ENCODE data around the gene SLC25A40.
"Not testable (repeated sequence)": the region's sequence is repeated elsewhere in the genome, so short reads cannot be mapped to it uniquely, and the experiment has no call there.

SLC25A40 gene, protein sequence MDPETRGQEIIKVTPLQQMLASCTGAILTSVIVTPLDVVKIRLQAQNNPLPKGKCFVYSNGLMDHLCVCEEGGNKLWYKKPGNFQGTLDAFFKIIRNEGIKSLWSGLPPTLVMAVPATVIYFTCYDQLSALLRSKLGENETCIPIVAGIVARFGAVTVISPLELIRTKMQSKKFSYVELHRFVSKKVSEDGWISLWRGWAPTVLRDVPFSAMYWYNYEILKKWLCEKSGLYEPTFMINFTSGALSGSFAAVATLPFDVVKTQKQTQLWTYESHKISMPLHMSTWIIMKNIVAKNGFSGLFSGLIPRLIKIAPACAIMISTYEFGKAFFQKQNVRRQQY

DNA sequence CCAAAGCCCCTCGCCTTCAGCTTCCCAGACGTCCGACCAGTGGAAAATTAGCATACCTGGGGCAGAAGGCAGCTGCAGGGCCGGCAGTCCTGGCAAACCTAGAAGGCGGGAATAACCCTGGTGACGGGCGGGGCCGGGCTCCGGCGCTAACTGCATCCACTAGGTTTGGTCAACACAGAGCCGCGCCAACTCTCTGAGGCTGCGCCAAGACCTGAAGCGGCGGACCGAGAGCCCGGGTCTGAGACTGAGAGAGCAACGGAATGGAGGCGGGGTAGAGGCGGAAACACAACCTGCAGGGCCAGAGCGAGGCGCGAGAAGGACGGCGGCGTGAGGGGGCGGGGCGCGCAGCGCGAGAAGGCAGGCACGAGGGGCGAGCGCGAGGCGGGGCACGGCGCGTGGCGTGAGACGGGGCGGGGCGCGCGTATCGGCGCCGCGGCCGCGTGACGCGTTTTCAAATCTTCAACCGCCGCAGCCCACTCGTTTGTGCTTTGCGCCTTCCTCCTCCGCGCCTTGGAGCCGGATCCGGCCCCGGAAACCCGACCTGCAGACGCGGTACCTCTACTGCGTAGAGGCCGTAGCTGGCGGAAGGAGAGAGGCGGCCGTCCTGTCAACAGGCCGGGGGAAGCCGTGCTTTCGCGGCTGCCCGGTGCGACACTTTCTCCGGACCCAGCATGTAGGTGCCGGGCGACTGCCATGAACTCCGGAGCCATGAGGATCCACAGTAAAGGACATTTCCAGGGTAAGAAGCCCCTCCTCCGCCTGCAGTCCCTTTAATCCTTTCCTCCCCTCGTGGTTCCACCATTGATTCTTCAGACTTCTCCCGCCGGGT is at the start of gene SLC25A40, which contains the start of gene DBF4:
SLC25A40 (minus strand) TSS at position 321 of the 829 bp plus-strand sequence. CDS start 17,633 bp downstream, outside the sequence.
DBF4 (plus strand) TSS at position 454 of the 829 bp plus-strand sequence; CDS start at position 694, 240 bp downstream.
- DNase-seq = peak; percentile 85 to 93

DNA sequence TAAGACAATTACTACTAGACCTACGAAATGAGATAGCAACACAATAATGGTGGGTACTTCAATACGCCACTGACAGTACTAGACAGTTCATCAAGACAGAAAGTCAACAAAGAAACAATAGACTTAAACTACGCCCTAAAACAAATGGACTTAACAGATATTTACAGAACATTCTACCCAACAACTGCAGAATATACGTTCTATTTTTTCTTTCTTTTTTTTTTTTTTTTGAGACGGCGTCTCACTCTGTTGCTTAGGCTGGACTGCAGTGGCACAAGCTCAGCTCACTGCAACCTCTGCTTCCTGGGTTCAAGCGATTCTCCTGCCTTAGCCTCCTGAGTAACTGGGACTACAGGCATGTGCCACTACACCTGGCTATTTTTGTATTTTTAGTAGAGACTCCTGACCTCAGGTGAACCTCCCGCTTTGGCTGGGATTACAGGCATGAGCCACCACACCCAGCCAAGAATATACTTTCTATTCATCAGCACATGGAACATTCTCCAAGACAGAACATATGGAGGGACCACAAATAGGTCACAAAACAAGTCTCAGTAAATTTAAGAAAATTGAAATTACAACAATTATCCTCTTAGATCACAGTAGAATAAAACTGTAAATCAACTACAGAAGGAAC is 46.7 kb upstream of the SLC25A40 start:
- DNase-seq = not testable (repeated sequence)

DNA sequence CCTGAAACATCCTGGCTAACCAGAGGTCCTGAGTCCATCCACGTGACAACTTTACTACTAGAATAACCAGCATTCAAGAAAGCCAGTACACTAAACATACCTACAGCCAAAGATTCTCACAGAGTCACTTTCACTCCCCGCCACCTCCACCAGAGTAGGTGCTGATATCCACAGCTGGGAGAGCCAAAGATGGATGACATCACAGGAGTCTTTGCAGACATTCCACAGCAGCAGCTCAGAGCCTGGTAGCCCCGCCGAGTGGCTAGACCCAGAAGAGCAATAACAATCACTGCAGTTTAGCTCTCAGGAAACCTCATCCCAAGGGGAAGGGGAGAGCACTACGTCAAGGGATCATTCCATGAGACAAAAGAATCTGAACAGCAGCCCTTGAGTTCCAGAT is 44.4 kb upstream of the SLC25A40 start:
- DNase-seq = no peak

DNA sequence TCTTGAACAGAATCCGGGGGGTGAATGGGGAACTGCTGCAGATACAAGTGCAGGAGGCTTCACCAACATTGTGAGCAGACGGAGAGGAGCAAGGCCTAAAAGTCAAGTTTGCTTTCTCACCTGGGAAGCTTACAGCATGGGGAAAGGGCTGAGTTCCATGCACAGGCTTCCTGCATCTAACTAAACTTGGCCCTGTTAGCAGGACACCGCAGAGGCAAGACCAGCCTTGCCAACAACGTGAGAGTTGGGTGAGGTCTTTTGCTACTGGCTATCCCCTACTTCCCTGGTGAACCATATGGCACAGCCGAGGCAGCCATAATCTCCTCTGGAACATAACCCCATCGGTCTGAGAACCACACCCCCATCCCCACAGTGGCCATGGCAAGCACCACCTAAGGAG is 43.7 kb upstream of the SLC25A40 start:
- DNase-seq = no peak

DNA sequence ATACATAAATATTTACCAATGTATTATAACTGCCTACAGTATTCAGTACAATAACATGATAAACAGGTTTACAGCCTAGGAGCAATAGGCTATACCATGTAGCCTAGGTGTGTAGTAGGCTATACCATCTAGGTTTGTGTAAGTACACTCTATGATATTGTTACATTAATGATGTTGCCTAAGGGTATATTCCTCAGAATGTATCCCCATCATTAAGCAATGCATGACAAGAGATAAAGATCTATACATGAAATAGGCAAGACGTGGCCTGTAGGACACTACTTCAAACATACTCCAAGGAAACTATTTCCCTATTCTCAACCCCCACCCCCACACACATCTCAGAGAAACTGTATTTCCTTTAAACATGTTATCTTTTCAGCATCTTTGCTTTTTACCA is 42.6 kb upstream of the SLC25A40 start:
- DNase-seq = no peak

DNA sequence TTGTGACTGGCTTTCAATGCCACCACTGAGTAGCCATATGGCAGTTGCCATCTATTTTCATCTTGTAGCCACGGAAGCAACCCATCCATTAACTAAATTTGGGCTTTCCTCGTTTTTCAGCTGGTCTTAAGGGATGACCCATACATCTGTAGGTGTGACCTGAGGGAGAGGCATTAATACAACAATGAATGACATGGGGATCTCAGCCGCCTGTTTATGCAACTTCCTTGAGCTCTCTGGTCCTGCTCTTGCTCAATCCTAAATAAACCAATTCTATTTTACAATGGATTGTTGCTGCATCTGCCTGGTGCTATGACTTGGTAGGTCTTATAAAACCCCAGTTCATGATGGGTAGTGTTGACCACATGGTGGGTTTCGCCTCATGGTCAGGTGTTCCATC is 36.0 kb upstream of the SLC25A40 start:
- DNase-seq = no peak

DNA sequence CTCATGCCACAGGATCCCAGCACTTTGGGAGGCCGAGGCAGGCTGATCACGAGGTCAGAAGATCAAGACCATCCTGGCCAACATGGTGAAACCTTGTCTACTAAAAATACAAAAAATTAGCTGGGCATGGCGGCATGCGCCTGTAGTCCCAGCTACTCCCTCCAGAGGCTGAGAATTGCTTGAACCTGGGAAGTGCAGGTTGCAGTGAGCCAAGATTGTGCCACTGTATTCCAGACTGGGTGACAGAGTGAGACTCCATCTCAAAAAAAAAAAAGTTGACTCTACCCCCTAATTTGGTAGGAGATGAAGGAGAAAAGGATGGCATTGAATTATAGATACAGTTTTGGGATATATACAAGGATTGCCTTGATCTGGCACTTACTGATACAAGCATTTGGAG is 32.7 kb upstream of the SLC25A40 start:
- not testable (repeated sequence) for DNase-seq

DNA sequence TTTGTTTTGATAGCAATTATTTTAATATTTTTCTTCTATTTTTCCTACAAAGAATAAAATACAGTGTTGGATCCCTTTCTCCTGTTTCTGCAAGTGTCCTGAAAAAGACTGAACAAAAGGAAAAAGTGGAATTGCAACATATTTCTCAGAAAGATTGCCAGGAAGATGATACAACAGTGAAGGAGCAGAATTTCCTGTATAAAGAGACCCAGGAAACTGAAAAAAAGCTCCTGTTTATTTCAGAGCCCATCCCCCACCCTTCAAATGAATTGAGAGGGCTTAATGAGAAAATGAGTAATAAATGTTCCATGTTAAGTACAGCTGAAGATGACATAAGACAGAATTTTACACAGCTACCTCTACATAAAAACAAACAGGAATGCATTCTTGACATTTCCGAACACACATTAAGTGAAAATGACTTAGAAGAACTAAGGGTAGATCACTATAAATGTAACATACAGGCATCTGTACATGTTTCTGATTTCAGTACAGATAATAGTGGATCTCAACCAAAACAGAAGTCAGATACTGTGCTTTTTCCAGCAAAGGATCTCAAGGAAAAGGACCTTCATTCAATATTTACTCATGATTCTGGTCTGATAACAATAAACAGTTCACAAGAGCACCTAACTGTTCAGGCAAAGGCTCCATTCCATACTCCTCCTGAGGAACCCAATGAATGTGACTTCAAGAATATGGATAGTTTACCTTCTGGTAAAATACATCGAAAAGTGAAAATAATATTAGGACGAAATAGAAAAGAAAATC is 31.2 kb upstream of the SLC25A40 start:
- DNase-seq = not testable (repeated sequence)

DNA sequence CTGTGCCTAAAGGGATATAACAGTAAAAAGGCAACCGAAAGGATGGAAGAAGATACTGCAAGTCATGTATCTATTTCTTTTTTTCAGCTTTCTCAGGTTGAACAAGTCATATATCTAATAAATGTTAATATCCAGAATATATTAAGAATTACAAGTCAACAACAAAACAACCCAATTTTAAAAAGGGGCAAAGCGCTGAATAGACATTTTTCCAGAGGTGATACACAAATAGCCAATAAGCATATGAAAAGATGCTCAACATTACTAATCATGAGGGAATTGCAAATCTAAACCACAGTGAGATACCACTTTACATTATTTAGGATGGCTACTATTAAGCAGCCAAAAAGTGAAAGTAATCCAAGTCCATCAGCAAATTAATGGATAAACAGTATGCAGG is 23.1 kb upstream of the SLC25A40 start:
- no peak for DNase-seq

DNA sequence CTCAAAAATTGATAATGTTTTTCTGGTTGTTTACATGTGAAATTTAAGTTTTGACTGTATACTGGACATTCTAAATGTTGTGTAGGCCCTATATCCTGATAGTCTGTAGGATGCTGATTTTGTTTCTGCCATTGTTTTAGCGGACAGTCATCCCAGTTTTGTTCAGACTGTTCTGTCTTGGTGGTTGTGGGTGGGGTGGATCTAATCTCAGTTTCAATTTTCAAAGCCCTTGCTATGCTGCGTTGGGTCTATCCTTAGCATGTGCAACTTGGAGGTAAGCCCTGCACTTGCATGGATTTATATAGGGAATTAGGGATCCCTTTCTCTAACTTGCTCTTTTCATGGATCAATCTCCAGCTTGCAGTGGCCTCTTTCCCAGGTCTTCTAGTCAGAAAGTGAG is 19.2 kb upstream of the SLC25A40 start:
- no peak for DNase-seq

DNA sequence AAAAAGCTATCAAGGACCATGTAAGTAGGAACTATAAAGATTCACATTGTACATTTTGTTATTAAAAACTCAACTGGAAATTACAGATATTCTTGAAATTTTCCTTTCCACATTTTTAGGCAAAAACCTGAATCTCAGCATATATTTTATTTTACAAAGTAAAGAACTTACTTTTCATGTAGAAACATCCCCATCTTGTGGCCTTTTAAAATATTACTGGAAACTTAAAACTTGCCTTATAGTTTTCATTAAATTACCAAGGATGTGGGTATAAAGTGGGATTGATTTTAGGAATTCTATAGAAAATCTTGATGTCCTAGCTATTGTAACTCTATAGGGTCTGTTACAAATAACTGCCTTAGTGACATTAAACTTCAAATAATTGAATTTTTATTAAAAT is 10.7 kb upstream of the SLC25A40 start:
- peak in 1 of 2 experiments; percentile 37 for DNase-seq

DNA sequence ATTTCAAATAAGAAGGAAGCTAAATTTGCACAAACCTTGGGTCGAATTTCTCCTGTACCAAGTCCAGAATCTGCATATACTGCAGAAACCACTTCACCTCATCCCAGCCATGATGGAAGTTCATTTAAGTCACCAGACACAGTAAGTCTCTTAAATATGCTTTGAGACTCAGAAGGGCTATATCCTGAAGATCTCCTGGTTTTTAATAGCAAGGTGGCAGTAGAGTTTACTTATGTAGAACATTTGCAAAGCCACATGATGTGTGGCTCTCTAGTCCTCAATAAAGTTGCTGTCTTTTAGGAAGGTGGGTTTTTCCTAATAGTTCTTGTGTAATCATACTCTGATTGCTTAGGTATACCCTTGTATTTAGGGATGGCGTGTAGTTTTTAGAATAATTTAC is 8.9 kb upstream of the SLC25A40 start:
- no peak for DNase-seq

DNA sequence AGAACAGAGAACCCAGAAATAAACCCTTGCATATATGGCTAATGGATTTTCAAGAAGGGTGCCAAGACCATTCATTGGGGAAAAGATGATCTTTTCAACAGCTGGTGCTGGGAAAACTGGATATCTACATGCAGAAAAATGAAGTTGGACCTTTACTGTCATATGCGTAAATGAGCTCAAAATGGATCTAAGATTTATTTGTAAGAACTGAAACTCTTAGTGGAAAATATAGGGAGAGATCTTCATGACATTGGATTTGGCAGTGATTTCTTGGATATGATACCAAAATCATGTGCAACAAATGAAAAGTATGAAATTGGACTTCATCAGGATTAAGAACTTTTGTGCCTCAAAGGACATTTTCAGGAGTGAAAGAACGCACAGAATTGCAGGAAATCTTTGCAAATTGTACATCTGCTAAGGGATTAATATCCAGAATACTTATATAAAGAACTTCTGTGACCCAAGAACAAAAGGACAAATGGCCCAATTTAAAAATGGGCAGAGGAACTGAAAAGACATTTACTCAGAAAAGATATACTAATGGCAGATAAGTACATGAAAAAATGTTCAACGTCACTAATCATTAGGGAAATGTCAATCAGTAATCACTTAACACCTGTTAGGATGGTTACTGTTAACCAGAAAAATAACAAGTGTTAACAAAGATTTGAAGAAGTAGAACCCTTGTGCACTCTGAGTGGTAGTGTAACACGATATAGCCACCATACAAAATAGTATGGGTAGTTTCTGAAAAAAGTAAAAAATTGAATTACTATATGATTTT is 6.2 kb upstream of the SLC25A40 start:
- no peak for DNase-seq

DNA sequence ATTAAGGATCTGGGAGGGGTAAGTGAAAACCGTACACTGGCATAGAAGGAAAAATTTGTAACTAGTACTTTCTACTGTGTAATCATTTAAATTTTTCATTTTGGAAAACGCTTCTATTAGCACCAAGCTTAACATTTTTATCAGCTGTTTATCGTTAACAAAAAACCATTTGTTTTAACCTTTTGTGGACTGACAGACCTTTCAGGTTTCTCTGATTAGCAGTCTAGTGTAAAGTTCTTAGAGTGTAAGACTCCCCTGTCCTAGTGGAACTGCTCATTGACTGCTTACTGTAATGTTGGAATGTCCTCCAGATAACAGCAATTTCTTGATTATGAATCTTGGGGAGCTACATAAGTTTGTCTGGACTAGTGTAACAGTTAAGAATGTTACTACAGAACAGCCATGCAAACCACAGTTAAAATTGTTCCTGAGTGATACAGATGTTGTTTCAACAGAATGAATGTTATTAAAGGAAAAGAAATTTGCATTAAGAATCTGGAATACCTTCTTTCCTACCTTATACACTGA is 2.1 kb upstream of the SLC25A40 start:
- DNase-seq = no peak

DNA sequence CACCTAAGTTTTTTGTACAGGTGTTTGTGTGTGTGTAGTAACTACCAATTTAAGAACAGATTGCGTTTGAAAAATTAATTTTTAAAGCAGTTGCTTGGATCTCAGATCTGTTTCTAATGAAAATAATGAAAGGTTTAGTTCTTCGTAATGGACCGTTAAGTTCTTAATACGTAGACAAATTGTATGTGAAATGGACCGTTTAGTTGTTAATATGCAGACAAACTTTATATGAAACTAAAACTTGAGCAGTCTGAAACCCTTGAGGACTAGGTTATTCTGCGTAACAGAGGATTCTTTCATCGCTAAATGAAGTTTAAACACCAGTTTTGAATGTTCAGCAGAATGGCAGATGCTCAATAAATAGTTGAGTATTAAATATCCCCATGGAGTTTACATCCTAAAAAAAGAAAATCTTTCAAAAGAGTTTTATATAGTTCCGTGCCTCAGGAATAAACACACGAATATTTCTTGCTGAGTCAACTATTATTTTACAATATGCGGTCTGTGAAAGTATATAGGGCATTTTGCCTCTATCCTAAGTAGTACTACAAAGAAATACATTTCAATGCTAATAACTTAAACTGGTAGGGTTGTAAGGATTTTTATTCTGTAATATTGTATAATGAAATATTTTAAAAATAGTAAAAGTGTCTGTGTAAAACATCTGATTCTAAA is 1.3 kb upstream of the SLC25A40 start:
- DNase-seq = no peak

DNA sequence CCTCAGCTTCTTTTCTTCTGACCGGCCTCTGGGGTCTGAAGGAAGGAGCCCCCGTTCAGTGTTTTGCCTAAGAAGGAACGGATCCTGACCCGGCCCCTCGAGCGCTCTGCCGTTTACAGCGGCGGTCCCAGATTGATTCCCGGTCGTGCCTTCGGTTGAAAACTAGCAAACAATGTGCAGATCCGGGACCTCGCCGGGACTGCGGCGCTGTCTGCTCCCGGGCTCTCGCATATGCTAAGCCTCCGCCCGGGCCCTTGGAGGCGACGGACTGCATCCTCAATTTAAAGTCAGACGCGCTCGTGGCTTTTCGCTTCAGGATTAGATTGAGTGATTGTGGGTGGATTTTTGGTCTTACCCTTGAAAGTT is 692 bp upstream of the SLC25A40 start:
- peak; percentile 58 for DNase-seq

DNA sequence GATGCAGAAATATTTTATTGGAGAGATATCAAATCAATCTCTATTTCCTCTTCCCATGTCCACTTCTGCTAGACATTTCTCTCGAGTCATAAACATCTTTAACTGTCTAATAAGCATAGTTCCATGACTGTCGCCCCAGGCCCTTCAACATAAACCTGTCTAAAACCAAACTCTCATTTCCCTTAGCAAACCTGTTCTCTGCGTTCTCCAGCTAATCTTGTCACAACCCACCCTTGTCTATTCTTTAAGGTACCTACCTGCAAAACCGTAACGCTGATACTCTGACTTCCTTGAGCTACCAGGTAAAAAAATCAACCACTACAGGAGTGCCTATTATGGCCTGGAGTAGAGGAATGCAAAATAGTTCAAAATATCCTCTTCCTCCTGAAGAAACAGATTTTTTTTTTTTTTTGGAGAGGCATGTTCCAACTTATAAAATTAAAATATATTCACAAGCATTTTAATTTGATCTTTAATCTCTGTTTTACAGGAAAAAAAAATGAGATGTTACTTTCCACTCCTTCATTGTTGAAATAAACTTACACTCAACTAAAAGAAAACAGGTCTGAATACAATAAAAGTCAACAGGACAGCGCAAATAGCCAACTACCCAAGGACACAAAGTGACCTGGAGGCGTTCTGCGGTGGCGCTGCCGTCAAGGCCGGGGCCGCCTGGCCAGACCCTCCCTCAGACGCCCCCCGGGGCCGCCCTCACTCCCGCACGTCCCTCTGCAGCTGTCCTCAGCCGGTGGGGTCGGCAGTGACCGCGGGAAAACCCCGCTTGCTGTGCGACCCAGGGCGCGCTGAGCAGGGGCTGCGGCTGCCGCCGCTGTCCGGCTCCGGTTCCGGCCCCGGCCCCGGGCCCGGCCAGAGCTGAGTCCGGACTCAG is 765 bp downstream of the SLC25A40 start:
- DNase-seq = no peak

DNA sequence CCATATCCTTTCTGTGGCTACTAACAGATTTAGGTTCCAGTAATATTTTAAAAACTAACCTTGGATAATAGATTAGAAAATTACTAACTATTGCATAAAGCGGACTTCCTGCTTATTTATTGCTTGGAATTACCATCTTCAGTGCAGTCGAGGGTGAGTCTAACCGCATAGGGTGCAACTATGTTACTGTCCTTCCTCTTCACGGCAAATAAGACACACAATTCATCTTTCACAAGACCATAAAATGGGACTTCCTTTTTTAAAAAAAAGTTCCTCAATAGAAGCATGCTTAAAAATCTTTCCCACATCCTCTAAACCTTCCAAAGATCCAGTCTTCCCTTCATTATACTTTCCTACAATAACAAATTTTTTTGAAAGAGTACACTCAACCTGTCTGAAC is 2.1 kb downstream of the SLC25A40 start:
- no peak for DNase-seq

DNA sequence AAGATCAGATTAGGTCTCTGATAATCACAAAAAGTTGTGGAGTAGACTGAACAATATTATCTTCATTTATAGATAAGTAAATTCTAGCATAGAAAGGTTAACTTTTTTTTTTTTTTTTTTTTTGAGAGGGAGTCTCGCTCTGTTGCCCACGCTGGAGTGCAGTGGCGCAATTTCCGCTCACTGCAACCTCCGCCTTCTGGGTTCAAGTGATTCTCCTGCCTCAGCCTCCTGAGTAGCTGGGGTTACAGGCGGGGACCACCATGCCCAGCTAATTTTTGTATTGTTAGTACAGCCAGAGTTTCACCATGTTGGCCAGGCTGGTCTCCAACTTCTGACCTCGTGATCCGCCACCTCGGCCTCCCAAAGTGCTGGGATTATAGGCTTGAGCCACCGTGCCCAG is 2.8 kb downstream of the SLC25A40 start:
- not testable (repeated sequence) for DNase-seq

DNA sequence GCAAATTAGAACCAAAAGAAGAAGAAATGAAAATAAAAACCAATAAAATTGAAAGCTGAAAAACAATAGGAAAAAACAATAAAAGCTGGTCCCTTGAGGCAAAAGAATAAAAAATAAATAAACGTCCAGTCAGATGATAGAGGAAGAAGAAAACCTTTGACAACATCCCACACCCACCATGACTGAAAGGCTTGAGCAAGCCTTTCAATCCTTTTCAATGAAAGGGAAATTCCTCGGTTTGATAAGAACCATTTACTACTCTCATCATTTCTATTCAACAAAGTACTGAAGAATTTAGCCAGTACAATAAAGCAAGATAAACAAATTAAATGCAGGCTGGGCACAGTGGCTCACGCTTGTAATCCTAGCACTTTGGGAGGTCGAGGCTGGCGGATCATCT is 3.8 kb downstream of the SLC25A40 start:
- DNase-seq = no peak
